Activated CD4-positive, alpha-beta T cell treated with anti-CD3 and anti-CD28 coated beads for 36 hours (primary cell): ENCODE data around the gene ZBTB7B. TPM values are rescaled to one million over a fixed set of nuclear protein-coding genes. Genes with fewer than 3 reads are reported as not detected.

ENCODE experiments used
- ATAC-seq: fragments of 200-7000 bp; cut with Tn5 transposase; one replicate; pipeline ENCODE4 v1.10.0; 2021; ENCODE audit warnings: mild to moderate bottlenecking, moderate library complexity
- CTCF ChIA-PET: fragments of 350-600 bp; sonication (Branson Sonifier 250); formaldehyde crosslinking; loops from one replicate; lab custom pipeline; 2021; ENCODE audit warnings: antibody characterized with exemption; lab: Charles Lee
- POLR2A ChIA-PET: fragments of 350-600 bp; sonication (Branson Sonifier 250); formaldehyde crosslinking; loops from one replicate; lab custom pipeline; 2021; ENCODE audit warnings: antibody characterized with exemption, inconsistent platforms; lab: Charles Lee
- DNase-seq: peaks from one replicate; pipeline ENCODE4 v3.0.0-alpha.2; 2020
- H3K27ac Mint-ChIP-seq: one replicate; pipeline ENCODE4 v1.8.0; 2021; ENCODE audit warnings: mixed read lengths
- H3K27me3 Mint-ChIP-seq: one replicate; pipeline ENCODE4 v1.8.0; 2021; ENCODE audit warnings: mixed read lengths
- H3K36me3 Mint-ChIP-seq: one replicate; pipeline ENCODE4 v1.8.0; 2021; ENCODE audit warnings: low read depth, mixed read lengths
- H3K4me1 Mint-ChIP-seq: one replicate; pipeline ENCODE4 v1.8.0; 2021; ENCODE audit warnings: mixed read lengths
- H3K4me3 Mint-ChIP-seq: one replicate; pipeline ENCODE4 v1.8.0; 2021; ENCODE audit warnings: mild to moderate bottlenecking, moderate library complexity, mixed read lengths
- H3K9me3 Mint-ChIP-seq: one replicate; pipeline ENCODE4 v1.8.0; 2021; ENCODE audit warnings: low read depth, mixed read lengths
- intact Hi-C, 2 experiments: fragments of 100-400 bp; cut with DNase I in 1 of 2; cut with micrococcal nuclease in 1 of 2; formaldehyde crosslinking; loops; one replicate each; pipeline versions ENCODE4 v1.14.2 to v1.15.1; 2022 to 2024; cut with DNase I, micrococcal nuclease
- total RNA-seq, 2 experiments: library from RNA; stranded (reverse); gene quantifications; one replicate each; pipeline ENCODE4 v1.2.3, GENCODE V29; 2021

The ZBTB7B gene
- 100 to 1,000 TPM in 1 of 2 experiments, 10 to 100 TPM in 1; 94.0 to 105 TPM for total RNA-seq

DNA sequence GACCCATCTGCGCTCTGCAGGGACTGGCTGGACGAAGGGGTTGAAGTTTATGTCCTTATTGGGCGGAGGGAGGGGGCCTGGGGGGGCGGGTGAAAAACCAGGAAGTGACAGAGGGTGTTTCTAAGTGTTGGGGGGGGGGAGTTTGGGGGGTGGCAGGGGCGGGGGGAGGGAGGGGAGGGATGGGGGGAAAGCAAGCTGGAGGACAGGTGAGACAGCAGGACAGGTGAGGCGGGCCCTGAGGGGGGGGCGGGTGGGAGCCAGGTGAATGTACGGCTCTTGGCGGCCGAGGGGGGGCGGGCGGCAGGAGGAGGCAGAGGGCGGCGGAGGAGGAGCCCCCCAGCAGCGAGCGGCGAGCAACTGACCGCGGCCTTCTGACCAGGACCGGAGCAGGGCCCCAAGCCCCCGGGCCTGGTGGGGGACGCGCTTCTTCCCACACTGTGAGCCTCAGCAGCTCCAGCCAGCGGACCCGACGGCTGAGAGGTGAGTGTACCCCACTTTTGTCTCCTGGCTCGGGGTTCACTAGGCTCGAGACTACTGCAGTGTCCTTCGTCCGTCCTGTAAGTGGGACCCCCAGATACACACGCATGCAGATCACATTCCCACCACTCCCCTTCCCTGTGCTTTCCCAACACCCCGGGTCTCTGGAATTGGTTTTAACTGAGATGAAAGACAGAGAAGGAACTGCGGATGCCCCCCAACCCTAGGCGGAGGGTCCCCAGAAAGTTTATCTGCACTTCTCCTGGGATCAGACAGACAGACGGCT is at the start of gene ZBTB7B:
Gene ZBTB7B, plus strand, starts transcription at position 339 of the 763 bp plus-strand sequence. CDS start 11,859 bp downstream, outside the sequence.
- Mint-ChIP-seq H3K36me3 (peaks cover 9% of the 10 kb centered on the region), H3K27me3 (no peaks in the 10 kb centered on the region), H3K4me1 (peaks cover 55% of the 10 kb centered on the region), H3K9me3 (no peaks in the 10 kb centered on the region), H3K4me3 (peak within 1 kb of the TSS; percentile 96), H3K27ac (peak within 1 kb of the TSS; percentile 96)
- ChIA-PET CTCF (interaction anchor here (1.5 to 8.0 kb wide), 2 partner anchors 12 to 49 kb away, joined by 3 to 86 read pairs; partner anchors contain the start of gene ADAM15), POLR2A (interaction anchor here (0.6 to 1.3 kb wide), 2 partner anchors 28 to 46 kb away, joined by 3 read pairs; partner anchors contain the start of gene CKS1B)
- DNase-seq (peak; percentile 42), ATAC-seq (no peak)
- intact Hi-C loops, result loop anchor here (1.0 to 10.0 kb wide), 13 partner anchors 15 to 1502 kb away; partner anchors contain the start of genes ADAM15 (in 1 of the 2), ADAR (in 1 of the 2), ASH1L (in 1 of the 2) and CKS1B (in 1 of the 2)

DNA sequence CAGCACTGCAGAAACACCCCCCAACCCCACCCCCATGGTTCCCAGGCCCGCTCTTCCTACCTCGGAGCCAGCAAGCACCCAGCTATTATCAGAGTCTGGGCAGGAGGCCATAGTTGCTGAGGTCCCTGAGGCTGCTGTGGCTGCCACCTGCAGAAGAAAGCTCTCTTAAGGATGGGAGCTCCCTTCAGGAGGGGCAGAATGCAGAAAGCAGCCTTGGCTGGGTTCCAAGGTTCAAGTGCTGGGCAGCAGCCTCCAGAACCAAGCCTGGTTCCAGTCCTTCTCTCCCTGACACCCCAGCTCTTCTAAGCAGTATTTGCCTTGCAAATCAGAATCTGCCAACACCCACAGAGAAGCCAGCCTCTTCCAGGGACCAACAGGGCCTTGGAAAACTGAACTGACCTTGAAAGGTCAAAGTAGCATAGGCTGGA is 49.0 kb upstream of the ZBTB7B start:
- ChIA-PET CTCF (interaction anchor here (0.7 to 3.3 kb wide), 7 partner anchors 7 to 284 kb away, joined by 3 to 15 read pairs (median 5); partner anchors contain the start of genes ADAM15 and CKS1B), POLR2A (interaction anchor here (0.6 to 3.0 kb wide), 2 partner anchors 18 to 1205 kb away, joined by 6 to 10 read pairs; partner anchors contain the start of gene PMVK)
- H3K36me3 Mint-ChIP-seq, result peaks cover 9% of the 10 kb centered on the region
- H3K4me1 Mint-ChIP-seq, result peaks cover 80% of the 10 kb centered on the region
- H3K27ac Mint-ChIP-seq, result peak overlapping the region; percentile 95
- intact Hi-C loops, result loop anchor here in 1 of 2 experiments (2.0 kb wide), 1 partner anchor 17 kb away; the partner anchor contains the start of gene PMVK
- H3K27me3 Mint-ChIP-seq, result no peaks in the 10 kb centered on the region
- no peaks in the 10 kb centered on the region for H3K9me3 Mint-ChIP-seq
- DNase-seq, result no peak
- H3K4me3 Mint-ChIP-seq, result no peak overlapping the region
- no peak for ATAC-seq

DNA sequence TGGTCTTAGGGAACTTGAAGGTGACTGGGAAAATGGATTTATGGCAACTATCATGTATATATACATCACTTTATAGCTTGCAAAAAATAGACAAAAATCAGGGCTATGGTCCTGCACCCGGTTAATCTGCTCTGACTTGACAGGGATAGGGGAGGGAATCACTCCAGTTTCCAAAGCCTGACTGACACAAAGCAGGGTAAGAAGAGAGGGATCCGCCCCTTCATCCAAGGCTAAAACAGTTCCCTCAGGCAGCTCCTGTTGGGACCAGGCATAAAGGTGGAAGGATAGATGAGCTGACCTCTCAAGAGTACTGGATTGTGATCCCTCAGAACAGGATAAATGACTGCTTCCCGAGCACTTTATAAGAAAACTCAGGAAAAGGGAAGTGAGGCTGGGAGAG is 48.1 kb upstream of the ZBTB7B start:
- Mint-ChIP-seq H3K27ac (peak overlapping the region; percentile 95), H3K27me3 (no peaks in the 10 kb centered on the region), H3K4me1 (peaks cover 78% of the 10 kb centered on the region), H3K4me3 (peak overlapping the region; percentile 85), H3K9me3 (no peaks in the 10 kb centered on the region), H3K36me3 (peaks cover 7% of the 10 kb centered on the region)
- intact Hi-C loops, result loop anchor here in 1 of 2 experiments (2.0 kb wide), 1 partner anchor 18 kb away; the partner anchor contains the start of gene PMVK
- POLR2A ChIA-PET, result no interaction called here
- CTCF ChIA-PET, result interaction anchor here (0.7 to 3.0 kb wide), 15 partner anchors 8 to 285 kb away, joined by 3 to 12 read pairs (median 5); partner anchors contain the start of genes ADAM15, FLAD1 and SHC1
- ATAC-seq (no peak), DNase-seq (no peak)

DNA sequence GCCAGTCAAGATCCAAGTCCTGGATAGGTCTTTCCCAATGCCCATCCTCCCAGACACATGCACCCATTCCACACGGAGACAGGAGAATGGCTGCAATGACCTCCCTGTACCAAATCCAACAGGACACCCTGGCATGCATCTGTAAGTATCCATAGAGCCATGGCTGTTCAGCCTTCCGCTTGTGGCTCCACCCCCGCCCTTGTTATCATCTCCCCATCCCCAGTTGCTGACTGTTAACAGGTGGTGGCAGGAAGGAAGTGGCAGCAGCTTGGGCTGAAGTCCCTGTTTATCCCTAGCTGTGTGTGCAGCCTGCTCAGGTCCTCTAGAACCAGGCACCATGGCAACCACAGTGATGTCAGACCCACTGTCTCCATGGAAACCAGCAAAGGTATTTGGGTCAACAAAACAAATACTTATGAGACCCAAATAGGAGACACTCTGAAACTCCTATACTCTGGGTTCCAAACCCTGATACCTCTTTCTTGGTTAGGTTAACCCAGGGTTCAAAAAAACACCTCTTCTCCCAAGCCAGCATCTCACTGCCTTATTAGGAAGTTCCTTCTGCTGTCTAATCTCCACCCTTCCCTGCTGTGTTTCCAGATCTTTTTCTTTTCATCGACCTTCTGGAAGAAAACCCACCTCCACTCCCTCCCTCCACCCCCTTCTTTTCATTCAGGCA is 47.4 kb upstream of the ZBTB7B start:
- Mint-ChIP-seq H3K9me3 (no peaks in the 10 kb centered on the region), H3K27me3 (no peaks in the 10 kb centered on the region), H3K27ac (peak overlapping the region; percentile 95), H3K36me3 (peaks cover 9% of the 10 kb centered on the region), H3K4me1 (peaks cover 81% of the 10 kb centered on the region), H3K4me3 (peak overlapping the region; percentile 85)
- ChIA-PET CTCF (interaction anchor here (0.5 to 3.0 kb wide), 33 partner anchors 9 to 546 kb away, joined by 3 to 21 read pairs (median 4); partner anchors contain the start of genes ADAM15, FLAD1 and SHC1), POLR2A (interaction anchor here (0.7 to 1.4 kb wide), 4 partner anchors 11 to 38 kb away, joined by 3 to 11 read pairs (median 4); partner anchors contain the start of gene PMVK)
- intact Hi-C loops, result loop anchor here (1.0 to 5.0 kb wide), 6 partner anchors 18 to 398 kb away; partner anchors contain the start of genes CKS1B (in 1 of the 2), FLAD1 (in 1 of the 2), PMVK (in 1 of the 2) and SLC50A1 (in 1 of the 2)
- DNase-seq, result peak; percentile 91
- ATAC-seq, result peak; percentile 87

DNA sequence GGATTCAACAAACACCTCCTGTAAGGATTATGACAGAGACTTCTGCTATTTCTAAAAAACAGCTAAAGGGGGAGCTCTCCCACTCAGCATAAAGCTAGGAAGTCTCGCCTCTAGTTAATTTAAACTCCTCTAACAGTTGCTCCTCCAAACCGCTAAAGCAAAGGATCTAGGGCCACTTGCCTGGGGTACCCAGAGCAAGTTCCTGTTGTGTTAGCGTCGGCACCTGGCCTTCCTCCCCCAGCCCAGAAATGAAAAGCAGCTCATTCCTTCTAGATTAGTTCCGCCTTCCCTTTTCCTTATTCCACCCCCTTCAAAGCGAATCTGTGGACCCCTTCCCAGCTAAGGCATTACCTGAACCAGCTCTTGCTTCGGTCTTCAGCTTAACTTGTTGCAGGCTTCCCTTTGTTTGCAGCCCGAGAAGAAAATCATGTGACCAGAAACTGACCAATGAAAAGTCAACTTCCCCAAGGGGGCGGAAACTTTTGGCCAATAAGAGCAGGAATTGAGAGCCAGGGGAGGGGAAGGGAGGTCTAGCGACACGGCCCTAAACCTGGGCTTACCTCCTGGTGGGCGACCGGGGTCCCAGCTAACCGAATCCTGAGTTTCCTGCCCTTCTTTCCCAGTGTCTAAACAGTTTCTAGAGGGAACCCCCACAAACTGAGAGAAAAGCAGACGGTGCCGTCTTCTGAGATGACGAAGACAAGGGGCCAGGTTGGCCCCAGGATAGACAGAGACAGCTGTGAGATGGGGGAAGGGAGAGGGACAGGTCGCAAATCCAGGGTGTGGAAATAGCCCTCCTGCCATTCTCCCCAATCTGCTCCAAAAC is 46.7 kb upstream of the ZBTB7B start, which contains the start of gene PBXIP1:
Gene PBXIP1, minus strand, starts transcription at position 382 of the 826 bp plus-strand sequence. CDS start 2,378 bp downstream, outside the sequence.
- H3K27ac Mint-ChIP-seq, result peak within 1 kb of the TSS; percentile 95
- ATAC-seq (peak; percentile 54), DNase-seq (peak; percentile 83)
- H3K9me3 Mint-ChIP-seq, result no peaks in the 10 kb centered on the region
- peak within 1 kb of the TSS; percentile 85 for H3K4me3 Mint-ChIP-seq
- H3K36me3 Mint-ChIP-seq, result peaks cover 8% of the 10 kb centered on the region
- no peaks in the 10 kb centered on the region for H3K27me3 Mint-ChIP-seq
- H3K4me1 Mint-ChIP-seq, result peaks cover 82% of the 10 kb centered on the region
- intact Hi-C loops, result loop anchor here (1.0 to 5.0 kb wide), 8 partner anchors 18 to 399 kb away; partner anchors contain the start of genes CKS1B (in 2 of the 2), ADAR (in 1 of the 2), FLAD1 (in 1 of the 2) and PMVK (in 1 of the 2)
- CTCF ChIA-PET, result interaction anchor here (0.5 to 3.0 kb wide), 27 partner anchors 9 to 547 kb away, joined by 3 to 21 read pairs (median 4); partner anchors contain the start of gene FLAD1
- POLR2A ChIA-PET, result interaction anchor here (0.6 to 1.4 kb wide), 6 partner anchors 10 to 37 kb away, joined by 3 to 11 read pairs (median 4); partner anchors contain the start of genes PMVK and SHC1

DNA sequence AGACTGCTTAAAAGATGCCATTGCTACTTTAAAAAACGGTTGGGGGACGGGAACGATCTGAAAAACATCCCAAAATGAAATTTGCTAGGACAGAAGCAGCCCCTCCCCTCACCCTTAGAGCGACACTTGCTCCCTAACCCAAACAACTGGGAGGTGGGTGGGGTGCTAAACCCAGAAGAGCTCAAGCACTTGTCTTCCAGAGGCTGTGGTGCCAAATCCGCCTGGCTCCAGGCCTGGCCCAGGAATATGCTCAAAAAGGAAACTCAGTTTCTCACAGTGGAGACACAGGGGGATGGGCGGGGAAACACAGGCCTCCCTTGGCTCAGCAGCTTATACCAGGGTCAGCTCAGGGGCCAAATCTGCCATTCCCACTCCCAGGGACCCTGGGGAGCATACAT is 46.1 kb upstream of the ZBTB7B start:
- H3K27me3 Mint-ChIP-seq, result no peaks in the 10 kb centered on the region
- ChIA-PET POLR2A (interaction anchor here (0.6 to 1.4 kb wide), 4 partner anchors 13 to 46 kb away, joined by 3 to 11 read pairs (median 4); partner anchors contain the start of genes PMVK, SHC1 and ZBTB7B), CTCF (interaction anchor here (0.6 to 2.2 kb wide), 7 partner anchors 8 to 107 kb away, joined by 3 to 21 read pairs (median 5); no protein-coding TSS in a partner anchor)
- ATAC-seq (no peak), DNase-seq (no peak)
- H3K9me3 Mint-ChIP-seq, result no peaks in the 10 kb centered on the region
- peak overlapping the region; percentile 85 for H3K4me3 Mint-ChIP-seq
- intact Hi-C loops, result loop anchor here in 1 of 2 experiments (1.0 to 5.0 kb wide), 5 partner anchors 18 to 399 kb away; partner anchors contain the start of genes ADAR, CKS1B, SLC50A1 and UBE2Q1
- peak overlapping the region; percentile 95 for H3K27ac Mint-ChIP-seq
- H3K4me1 Mint-ChIP-seq, result peaks cover 78% of the 10 kb centered on the region
- peaks cover 10% of the 10 kb centered on the region for H3K36me3 Mint-ChIP-seq

DNA sequence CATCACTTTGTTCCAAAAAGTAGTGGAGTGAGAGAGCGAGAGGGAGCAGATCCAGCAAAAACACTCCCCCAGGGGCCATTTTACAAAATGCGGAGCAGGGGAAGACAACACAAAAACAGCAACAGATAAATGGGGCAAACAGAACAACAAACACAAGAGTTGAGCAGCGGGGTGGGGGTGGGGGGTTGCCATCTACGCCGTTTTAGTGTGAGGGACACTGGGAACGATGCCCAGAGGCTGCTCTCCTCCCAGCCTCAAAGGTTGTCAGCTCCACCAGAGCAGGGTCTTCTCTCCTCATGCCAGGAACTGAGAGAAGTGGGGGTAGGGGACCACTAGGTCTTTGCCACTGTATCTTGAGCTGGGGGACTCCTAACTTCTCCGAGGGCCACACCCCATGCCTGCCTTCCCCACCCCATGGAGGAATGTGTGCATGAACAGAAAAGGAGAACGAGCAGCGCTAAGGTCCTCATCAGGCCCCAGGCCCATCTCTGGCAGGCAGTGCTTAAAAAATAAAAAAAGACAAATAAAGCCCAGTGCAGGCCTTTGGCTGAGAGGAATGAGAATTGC is 45.4 kb upstream of the ZBTB7B start:
- CTCF ChIA-PET, result interaction anchor here (2.2 kb wide), 1 partner anchor 42 kb away, joined by 21 read pairs; no protein-coding TSS in a partner anchor
- Mint-ChIP-seq H3K36me3 (peaks cover 10% of the 10 kb centered on the region), H3K27ac (peak overlapping the region; percentile 95), H3K27me3 (no peaks in the 10 kb centered on the region), H3K4me1 (peaks cover 72% of the 10 kb centered on the region), H3K4me3 (no peak overlapping the region), H3K9me3 (no peaks in the 10 kb centered on the region)
- POLR2A ChIA-PET, result interaction anchor here (0.6 kb wide), 1 partner anchor 45 kb away, joined by 3 read pairs; the partner anchor contains the start of gene ZBTB7B
- ATAC-seq (no peak), DNase-seq (no peak)
- intact Hi-C loops, result loop anchor here in 1 of 2 experiments (5.0 kb wide), 2 partner anchors 180 to 400 kb away; partner anchors contain the start of genes SLC50A1 and UBE2Q1

DNA sequence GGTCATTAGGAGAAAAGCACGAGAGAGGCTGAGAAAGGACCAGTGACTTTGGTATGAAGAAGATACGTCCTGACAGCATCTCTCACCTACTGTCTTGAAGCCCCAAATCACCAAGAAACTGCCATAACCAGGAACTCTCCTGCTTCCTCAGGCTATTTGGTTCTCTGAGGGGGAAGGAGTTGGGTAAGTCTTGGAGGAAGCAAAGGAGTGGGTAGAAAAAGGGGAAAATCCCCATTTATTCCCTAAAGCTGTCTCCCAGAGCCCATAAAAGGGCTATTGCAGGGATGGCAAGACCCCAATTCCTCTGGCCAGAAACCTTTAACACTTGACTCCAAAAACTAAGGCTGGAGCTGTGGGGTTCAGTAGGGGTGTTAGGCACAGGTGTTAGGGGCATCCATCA is 44.6 kb upstream of the ZBTB7B start:
- ATAC-seq, result no peak
- Mint-ChIP-seq H3K27ac (no peak overlapping the region), H3K4me1 (peaks cover 70% of the 10 kb centered on the region), H3K4me3 (no peak overlapping the region), H3K36me3 (peaks cover 16% of the 10 kb centered on the region), H3K27me3 (no peaks in the 10 kb centered on the region), H3K9me3 (no peaks in the 10 kb centered on the region)
- ChIA-PET POLR2A (no interaction called here), CTCF (interaction anchor here (0.7 kb wide), 1 partner anchor 23 kb away, joined by 3 read pairs; no protein-coding TSS in a partner anchor)
- intact Hi-C loops, result loop anchor here in 1 of 2 experiments (5.0 kb wide), 2 partner anchors 179 to 401 kb away; partner anchors contain the start of genes SLC50A1 and UBE2Q1
- DNase-seq, result no peak
